ENCODE data around the gene PPP1R37.

PPP1R37 gene

GRCh38 chr19:45092747-45093678 is at the start of gene PPP1R37:
Gene PPP1R37, plus strand, starts transcription at chr19:45093179. Its CDS starts 147 bp downstream, at chr19:45093326.
- peak; percentile 94 to 96 for DNase-seq

DNA sequence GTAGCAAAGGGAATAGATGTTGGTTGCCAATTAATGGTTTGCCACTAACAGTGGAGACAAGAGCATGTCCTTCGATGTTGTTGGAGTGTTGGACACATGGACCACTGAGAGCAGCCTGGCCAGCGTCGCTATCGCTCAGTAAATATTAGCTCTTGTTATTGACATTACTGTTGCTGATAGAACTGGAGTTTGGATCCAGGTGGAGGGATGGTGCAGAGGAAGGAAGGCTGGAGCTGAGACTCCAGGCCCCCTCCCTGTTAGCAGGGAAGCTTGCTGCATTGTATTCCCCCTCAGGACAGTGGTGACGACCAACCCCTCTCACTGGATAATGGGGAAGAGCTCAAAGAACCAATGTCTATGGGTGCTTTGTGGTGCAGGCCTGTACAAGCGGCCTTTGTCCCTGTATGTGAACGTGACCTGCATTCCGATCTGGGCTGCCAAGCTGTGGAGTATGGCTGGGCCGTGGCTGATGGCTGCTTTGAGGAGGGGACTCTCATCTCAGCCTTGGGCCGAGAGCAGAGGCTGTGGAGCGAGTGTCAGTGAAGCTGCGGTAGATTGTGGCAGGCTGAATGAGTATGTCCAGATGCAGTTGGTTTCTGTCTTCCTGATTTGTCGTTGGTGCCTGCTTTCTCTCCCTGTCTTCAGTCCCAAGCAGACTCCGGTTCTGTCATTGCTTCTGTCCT is 47.2 kb upstream of the PPP1R37 start:
- no peak for DNase-seq

GRCh38 chr19:45046355-45046754 is 46.6 kb upstream of the PPP1R37 start:
- DNase-seq, result no peak

GRCh38 chr19:45047188-45047797 is 45.7 kb upstream of the PPP1R37 start:
- DNase-seq, result peak; percentile 38 to 59

DNA sequence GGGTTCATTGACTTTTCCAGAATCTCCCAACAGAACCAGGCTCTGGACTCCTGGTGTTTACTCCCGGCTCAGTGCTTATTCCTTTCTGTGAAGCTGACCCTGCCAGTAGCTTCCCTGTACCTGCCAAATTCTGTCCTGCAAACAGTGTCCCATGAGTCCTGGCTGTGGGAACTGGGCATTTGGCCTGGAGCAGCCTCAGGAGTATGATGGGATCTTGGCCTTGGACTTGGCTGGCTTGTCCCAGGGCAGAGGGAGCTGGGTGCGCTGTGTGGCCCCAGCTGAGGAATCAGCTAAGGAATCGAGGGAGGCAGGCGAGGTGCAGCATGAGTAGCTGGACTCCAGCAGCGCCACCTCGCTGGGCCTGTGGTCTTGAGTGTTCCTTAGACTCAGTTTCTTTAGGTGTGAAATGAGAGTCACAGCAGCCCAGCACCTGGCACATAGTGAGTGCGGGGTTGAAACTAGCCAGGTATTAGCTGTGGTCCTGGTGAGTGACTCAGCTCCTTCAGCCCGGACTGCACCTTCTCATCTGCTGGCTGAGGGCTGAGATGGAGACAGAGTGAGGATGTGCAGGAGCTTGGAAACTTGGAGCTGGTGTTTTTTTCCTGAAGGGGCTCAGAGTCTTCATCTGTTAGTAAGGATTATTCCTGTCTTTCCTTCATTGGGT is 43.8 kb upstream of the PPP1R37 start:
- no peak for DNase-seq

DNA sequence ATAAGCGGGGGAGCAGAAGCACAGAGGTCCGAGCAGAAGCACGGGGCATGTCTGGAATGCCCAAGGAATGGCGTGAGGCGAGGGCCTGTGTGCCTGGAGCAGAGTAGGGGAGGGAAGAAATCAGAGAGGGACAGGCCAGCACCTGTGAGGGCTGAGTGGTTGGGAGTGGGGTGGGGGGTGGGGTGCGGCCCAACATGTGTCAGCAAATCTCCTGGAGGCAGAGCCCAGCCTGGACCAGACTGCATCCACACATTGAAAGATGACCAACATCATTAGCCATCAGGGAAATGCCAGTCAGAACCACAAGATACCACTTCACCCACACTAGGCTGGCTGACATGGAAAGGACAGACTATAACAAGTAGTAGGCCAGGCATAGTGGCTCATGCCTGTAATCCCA is 42.9 kb upstream of the PPP1R37 start:
- DNase-seq, result no peak

DNA sequence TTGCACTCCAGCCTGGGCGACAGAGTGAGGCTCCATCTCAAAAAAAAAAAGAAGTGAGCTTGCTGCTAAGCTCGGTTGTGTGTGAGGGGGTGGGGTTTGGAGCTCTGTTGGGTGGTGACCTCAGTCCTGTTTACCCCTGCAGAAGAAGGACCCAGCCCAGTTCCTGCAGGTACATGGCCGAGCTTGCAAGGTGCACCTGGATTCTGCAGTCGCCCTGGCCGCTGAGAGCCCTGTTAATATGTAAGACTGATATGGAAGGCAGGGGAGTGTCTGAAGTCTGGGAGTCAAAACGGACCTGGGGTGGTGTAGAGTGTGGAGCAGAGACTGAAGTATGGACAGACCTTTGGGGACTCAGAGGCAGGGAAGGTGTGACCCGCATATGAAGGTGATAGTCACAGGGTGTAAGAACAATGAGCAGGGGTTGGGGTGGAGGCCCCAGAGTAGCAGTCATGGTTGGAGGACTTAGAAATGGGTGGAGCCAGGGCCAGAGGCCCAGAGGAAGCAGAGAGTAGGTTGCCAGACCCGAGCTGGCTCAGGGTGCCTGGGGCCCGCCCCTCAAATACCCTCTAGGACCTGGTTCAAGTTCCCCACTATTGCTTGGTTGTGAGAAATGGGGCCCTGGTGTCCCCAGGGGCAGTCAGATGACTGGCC is 40.9 kb upstream of the PPP1R37 start:
- DNase-seq, result no peak

DNA sequence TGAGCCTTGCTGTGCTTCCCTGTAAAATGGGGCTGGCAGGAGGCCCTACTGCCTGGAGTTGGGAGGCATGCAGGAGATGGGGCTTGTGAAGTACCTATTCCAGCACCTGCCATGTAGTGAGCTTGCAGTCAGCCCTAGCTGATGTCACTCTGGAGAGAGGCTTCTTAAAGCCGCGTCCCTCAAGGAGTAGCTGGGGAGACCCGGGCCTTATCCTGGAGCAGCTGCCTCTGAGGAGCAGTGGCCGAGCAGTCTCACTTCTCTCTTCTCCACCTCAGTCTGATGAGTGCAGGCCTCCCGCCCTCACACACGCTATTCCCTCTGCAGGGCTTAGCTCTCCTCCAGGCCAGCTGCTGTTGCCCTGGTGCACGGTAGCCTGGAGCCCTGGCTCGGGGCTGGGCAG is 36.1 kb upstream of the PPP1R37 start:
- DNase-seq, result no peak

DNA sequence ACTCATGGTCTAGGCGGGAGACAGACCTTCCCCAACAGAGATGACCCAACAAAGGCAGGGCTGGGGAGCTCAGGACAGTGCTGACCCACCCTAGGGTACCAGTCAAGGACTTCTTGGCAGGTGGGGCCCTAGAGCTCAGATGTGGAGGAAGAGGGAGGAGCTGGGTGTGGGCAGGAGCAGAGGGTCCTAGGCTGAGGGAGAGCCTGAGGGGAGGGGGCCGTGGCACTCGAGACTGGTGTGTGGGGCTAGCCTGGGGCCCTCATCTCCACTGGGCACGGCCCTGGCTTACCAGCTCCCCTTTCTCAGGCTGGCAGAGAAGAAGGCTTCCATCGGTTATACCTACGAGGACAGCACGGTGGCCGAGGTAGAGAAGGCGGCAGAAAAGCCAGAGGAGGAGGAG is 35.5 kb upstream of the PPP1R37 start:
- DNase-seq, result no peak

GRCh38 chr19:45058622-45059159 is 34.3 kb upstream of the PPP1R37 start:
- no peak for DNase-seq

- DNase-seq, result peak; percentile 54 to 96
These were observed 33.6 kb upstream of the PPP1R37 start for GRCh38 chr19:45059258-45059965.

DNA sequence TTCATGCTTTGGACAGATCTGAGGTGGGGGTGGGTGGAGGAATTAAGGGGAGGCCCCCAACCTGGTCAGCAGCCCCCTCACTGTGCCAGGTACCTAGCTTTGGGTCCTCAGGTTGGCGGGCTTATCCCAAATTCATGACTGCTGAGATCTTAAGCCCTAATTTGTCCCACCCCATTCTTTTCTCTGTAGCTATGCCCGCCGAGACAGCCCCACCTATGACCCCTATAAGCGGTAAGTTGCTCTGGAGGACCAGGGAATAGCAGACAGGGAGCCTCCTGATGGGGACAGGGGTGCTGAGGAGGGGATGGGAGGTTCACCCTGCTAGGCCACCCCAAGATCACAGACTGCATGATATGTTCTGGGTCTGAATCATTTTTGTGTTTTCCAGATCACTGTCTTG is 31.0 kb upstream of the PPP1R37 start:
- no peak for DNase-seq

GRCh38 chr19:45063851-45064801 is 28.9 kb upstream of the PPP1R37 start:
- DNase-seq, result no peak

DNA sequence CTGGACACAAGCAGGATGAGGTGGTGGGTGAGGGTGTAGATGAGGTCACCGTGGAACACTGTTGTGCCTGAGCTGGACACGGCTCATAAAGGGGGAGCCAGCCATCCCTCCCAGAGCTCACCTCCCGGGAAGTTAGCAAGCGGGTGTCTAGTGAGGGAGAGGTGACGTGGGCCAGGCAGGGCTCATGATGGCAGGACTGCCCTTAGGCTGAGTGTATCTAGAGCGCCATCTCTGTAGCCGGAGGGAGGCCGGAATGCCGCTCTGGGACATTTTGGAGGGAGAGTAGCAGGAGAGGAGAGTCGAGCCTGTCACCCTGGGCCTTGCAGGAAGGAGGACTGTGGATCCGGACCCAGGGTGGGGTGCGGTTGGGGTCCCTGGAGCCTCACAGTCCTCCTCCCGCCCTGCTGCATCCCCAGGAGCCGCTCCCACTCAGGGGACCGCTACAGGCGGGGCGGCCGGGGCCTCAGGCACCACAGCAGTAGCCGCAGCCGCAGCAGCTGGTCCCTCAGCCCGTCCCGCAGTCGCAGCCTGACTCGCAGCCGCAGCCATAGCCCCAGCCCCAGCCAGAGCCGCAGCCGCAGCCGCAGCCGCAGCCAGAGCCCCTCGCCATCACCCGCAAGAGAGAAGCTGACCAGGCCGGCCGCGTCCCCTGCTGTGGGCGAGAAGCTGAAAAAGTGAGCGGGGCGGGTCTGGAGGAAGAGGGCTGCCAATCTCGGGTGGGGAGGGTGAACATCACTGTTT is 25.9 kb upstream of the PPP1R37 start:
- no peak for DNase-seq

GRCh38 chr19:45068041-45068440 is 24.9 kb upstream of the PPP1R37 start:
- DNase-seq, result no peak

DNA sequence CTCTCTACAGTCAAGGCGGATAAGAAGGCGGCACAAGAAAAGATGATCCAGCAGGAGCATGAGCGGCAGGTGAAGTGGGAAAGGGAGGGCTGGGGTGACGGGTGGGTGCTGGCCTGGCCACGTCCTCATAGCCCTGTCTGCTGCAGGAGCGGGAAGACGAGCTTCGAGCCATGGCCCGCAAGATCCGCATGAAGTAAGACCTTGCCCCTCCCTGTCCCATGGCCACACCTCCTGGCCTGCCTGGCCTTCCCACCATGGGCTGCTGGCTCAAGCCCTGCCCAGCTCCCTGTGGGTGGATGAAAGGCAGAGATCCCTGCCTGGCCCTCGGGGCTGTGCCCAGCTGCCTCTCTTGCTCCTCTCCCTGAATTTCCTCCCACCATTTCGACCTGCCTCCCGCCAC is 23.9 kb upstream of the PPP1R37 start:
- peak; percentile 44 to 66 for DNase-seq

- DNase-seq, result no peak
These were observed 22.8 kb upstream of the PPP1R37 start for GRCh38 chr19:45070214-45070613.

DNA sequence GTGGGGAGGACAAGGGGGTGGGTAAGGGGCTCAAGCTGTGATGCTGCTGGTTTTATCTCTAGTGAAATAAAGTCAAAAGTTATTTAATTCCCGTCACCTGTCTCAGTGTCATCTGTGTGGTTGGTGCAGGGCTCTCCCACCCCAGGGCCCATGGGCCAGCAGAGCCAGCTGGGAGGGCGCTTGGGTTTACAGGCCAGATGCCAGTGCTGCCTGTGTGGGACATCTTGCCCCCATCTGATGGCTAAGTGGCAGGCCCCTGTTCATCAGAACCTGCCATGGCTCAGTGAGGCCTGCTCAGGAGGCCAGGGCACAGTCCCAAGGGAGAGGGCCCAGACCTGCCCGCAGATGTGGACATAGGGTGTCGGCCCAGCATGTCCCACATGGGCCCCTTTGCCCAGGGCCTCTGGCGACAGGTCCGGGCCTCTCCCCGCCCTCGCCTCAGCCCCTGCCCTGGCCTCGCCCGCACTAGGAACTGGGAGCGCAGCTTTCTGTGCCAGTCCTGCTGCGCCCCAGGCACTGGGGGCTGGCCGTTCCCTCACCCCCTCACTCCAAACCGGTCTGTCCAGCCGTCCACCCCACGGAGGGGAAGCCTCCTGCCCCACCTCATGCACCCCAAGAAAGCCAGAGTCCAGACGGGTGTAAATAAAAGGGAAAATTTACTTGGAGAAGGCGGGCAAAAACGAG is 22.0 kb upstream of the PPP1R37 start:
- no peak for DNase-seq

DNA sequence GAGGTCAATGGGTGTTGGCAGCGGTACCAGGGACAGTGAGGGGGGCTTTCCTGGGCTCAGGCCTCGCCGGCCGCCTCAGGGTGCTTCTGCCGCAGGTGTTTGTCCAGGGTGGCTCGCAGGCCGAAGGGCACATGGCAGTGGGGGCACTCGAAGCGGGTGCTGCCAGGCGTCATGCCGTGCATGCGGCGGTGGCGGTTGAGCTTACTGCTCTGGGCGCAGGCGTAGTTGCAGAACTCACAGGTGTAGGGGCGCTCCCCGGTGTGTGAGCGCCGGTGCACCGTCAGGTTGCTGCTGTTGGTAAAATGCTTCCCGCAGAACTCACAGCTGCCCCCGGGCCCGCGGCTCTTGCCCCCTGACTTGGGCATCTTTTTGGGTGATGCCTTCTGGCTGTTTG is 21.4 kb upstream of the PPP1R37 start:
- DNase-seq, result no peak
